ENCODE results near the gene FAM193A.
"Not testable (repeated sequence)": the region's sequence is repeated elsewhere in the genome, so short reads cannot be mapped to it uniquely, and the experiment has no call there.

Gene FAM193A

GRCh38 chr4:2723751-2724150, 187.3 kb downstream of the FAM193A start:
- no peak for TF ChIP-seq ZFX (IDR thresholded peaks at IDR 0.05; ENCODE audit: borderline replicate concordance)
- TF ChIP-seq CTCF (IDR thresholded peaks at IDR 0.05) = no peak
- H3K27ac ChIP-seq = no peak overlapping the region

DNA sequence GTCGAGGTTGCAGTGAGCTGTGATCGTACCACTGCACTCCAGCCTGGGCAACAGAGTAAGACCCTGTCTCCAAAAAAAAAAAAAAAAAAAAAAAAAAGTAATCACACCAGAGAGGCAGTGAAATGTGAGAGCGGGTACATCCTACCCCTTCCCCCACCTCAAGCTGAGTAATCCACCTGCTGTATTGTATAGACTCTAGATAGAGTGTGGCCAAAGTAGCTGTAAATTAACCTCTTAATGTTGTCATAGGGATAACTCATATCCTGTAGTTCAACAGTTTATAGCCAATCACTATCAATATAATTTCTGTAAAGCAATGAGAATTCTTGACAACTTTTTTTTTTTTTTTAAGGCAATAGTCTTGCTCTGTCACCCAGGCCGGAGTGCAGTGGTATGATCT, 188.9 kb downstream of the FAM193A start:
- no peak for TF ChIP-seq CTCF (IDR thresholded peaks at IDR 0.05)
- TF ChIP-seq ZFX (IDR thresholded peaks at IDR 0.05; ENCODE audit: borderline replicate concordance) = no peak
- H3K27ac ChIP-seq = no peak overlapping the region

DNA sequence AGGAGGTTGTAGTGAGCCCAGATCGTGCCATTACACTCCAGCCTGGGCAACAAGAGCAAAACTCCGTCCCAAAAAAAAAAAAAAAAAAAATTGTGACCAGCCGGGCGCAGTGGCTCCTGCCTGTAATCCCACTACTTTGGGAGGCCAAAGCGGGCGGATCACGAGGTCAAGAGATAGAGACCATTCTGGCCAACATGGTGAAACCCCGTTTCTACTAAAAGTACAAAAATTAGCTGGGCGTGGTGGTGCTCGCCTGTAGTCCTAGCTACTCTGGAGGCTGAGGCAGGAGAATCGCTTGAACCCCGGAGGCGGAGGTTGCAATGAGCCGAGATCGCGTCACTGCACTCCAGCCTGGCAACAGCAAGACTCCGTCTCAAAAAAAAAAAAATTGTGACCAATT, 190.4 kb downstream of the FAM193A start:
- not testable (repeated sequence) for H3K27ac ChIP-seq

GRCh38 chr4:2728221-2728620, 191.8 kb downstream of the FAM193A start:
- H3K27ac ChIP-seq = no peak overlapping the region
- TF ChIP-seq CTCF (IDR thresholded peaks at IDR 0.05) (no peak), ZFX (IDR thresholded peaks at IDR 0.05; ENCODE audit: borderline replicate concordance) (no peak)

- TF ChIP-seq ZFX (IDR thresholded peaks at IDR 0.05; ENCODE audit: borderline replicate concordance) (no peak), CTCF (IDR thresholded peaks at IDR 0.05) (no peak)
- H3K27ac ChIP-seq = no peak overlapping the region
These were observed 192.5 kb downstream of the FAM193A start for GRCh38 chr4:2728806-2729532.

DNA sequence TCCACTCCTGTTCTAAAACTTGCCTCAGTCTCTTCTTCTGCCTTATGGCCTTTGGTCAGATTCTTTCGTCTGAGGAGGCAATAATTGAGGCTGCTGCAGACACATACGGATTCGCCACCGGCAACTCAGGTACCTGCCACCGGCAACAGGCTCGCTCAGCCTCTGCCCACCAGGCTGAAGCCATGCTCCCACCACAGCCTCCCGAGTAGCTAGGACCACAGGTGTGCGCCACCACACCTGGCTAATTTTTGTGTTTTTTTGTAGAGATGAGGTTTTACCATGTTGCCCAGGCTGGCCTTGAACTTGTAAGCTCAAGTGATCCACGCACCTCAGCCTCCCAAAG, 193.1 kb downstream of the FAM193A start:
- no peak for TF ChIP-seq CTCF (IDR thresholded peaks at IDR 0.05)
- no peak for TF ChIP-seq ZFX (IDR thresholded peaks at IDR 0.05; ENCODE audit: borderline replicate concordance)
- no peak overlapping the region for H3K27ac ChIP-seq

DNA sequence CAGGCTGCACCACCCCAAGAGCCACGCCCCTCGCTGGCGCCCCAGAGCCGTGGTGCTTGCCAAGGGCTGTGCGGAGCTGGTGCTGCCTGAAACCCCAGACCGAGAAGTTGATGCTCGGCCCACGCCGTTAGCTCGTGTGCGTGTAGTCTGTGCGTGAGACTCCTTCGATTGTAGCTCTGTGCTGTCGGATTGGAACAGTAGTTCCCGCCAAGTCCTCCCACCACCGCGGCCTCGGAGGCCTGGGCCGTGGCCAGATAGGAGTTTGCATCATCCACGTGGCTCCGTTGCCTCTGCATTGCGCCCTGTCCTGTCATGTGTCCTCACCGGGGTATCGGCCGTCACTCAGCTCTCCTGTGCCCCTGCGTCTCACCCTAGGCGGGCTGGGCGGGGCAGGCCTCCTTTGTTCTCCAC, 195.5 kb downstream of the FAM193A start:
- TF ChIP-seq ZFX (IDR thresholded peaks at IDR 0.05; ENCODE audit: borderline replicate concordance) (no peak), CTCF (IDR thresholded peaks at IDR 0.05) (no peak)
- H3K27ac ChIP-seq = no peak overlapping the region

GRCh38 chr4:2732526-2732925, 196.1 kb downstream of the FAM193A start:
- TF ChIP-seq ZFX (IDR thresholded peaks at IDR 0.05; ENCODE audit: borderline replicate concordance) = no peak
- no peak for TF ChIP-seq CTCF (IDR thresholded peaks at IDR 0.05)

More at GRCh38 chr4:2732526-2732925, 196.1 kb downstream of the FAM193A start:
- H3K27ac ChIP-seq = no peak overlapping the region
